Liver (tissue), 9 donors: Measurements from ENCODE around the gene TYW5. TPM values are rescaled to one million over a fixed set of nuclear protein-coding genes. Genes with fewer than 3 reads are reported as not detected.

Experiments
- DNase-seq: peaks from one replicate; pipeline ENCODE4 v3.0.0-alpha.2; 2017; ENCODE audit warnings: low spot score
- H3K27ac ChIP-seq, 2 donors: one replicate each; pipeline ENCODE4 v1.7.0; 2013; ENCODE audit warnings: inconsistent platforms in 2 of 2, low read length in 2 of 2, control low read depth in 1 of 2, low read depth in 1 of 2, mild to moderate bottlenecking in 1 of 2
- H3K27me3 ChIP-seq, 4 donors: one replicate each; pipeline versions ENCODE4 v1.6.1 to v1.7.0; 2013; ENCODE audit warnings: low read length in 3 of 4, inconsistent platforms in 1 of 4, mild to moderate bottlenecking in 1 of 4, moderate library complexity in 1 of 4; ENCODE audit not compliant: control insufficient read depth in 4 of 4, insufficient read depth in 4 of 4
- H3K36me3 ChIP-seq, 4 donors: one replicate each; pipeline versions ENCODE4 v1.6.1 to v1.7.0; 2013; ENCODE audit warnings: low read length in 3 of 4, mild to moderate bottlenecking in 3 of 4, low read depth in 1 of 4, moderate library complexity in 1 of 4; ENCODE audit not compliant: control insufficient read depth in 4 of 4, insufficient read depth in 3 of 4
- H3K4me1 ChIP-seq, 4 donors: one replicate each; pipeline versions ENCODE4 v1.6.1 to v1.7.0; 2013; ENCODE audit warnings: low read length in 3 of 4, mild to moderate bottlenecking in 3 of 4, moderate library complexity in 1 of 4; ENCODE audit not compliant: control insufficient read depth in 4 of 4, insufficient read depth in 4 of 4
- H3K4me3 ChIP-seq, 3 donors: one replicate each; pipeline versions ENCODE4 v1.6.1 to v1.7.0; 2013; ENCODE audit warnings: low read length in 3 of 3, control low read depth in 1 of 3, low read depth in 1 of 3, mild to moderate bottlenecking in 1 of 3
- H3K9ac ChIP-seq, 2 donors: one replicate each; pipeline ENCODE4 v1.7.0; 2013; ENCODE audit warnings: low read length in 2 of 2, mild to moderate bottlenecking in 2 of 2, moderate library complexity in 2 of 2, control low read depth in 1 of 2, low read depth in 1 of 2
- H3K9me3 ChIP-seq, 4 donors: one replicate each; pipeline versions ENCODE4 v1.6.1 to v1.7.0; 2013; ENCODE audit warnings: low read length in 3 of 4; ENCODE audit not compliant: control insufficient read depth in 4 of 4
- EGR1 ChIP-seq, 2 donors: IDR thresholded peaks; 2 replicates each; pipeline ENCODE4 v1.6.1; 2016 to 2018; ENCODE audit warnings: antibody characterized with exemption in 2 of 2, low read depth in 2 of 2
- FOXA1 ChIP-seq: IDR thresholded peaks from 2 replicates; pipeline ENCODE4 v1.6.1; 2016; ENCODE audit warnings: antibody characterized with exemption
- FOXA2 ChIP-seq: IDR thresholded peaks from 2 replicates; pipeline ENCODE4 v1.6.1; 2016; ENCODE audit warnings: antibody characterized with exemption
- GABPA ChIP-seq, 2 donors: IDR thresholded peaks in 1 of 2; conservative IDR thresholded peaks in 1 of 2; 2 replicates each; pipeline ENCODE4 v1.6.1; 2016; ENCODE audit warnings: antibody characterized with exemption in 2 of 2, mild to moderate bottlenecking in 1 of 2, moderate library complexity in 1 of 2
- HNF4A ChIP-seq, 2 donors: conservative IDR thresholded peaks; 2 replicates each; pipeline ENCODE4 v1.6.1; 2016; ENCODE audit warnings: antibody characterized with exemption in 2 of 2, mild to moderate bottlenecking in 2 of 2
- JUND ChIP-seq, 2 donors: IDR thresholded peaks; 2 replicates each; pipeline ENCODE4 v1.6.1; 2016; ENCODE audit warnings: antibody characterized with exemption in 2 of 2
- RAD21 ChIP-seq, 2 donors: IDR thresholded peaks; 2 replicates each; pipeline ENCODE4 v1.6.1; 2016; ENCODE audit warnings: antibody characterized with exemption in 2 of 2, mild to moderate bottlenecking in 2 of 2
- RXRA ChIP-seq, 2 donors: IDR thresholded peaks; 2 replicates each; pipeline ENCODE4 v1.6.1; 2017 to 2018; ENCODE audit warnings: antibody characterized with exemption in 2 of 2, mild to moderate bottlenecking in 1 of 2
- SP1 ChIP-seq: IDR thresholded peaks from 2 replicates; pipeline ENCODE4 v1.6.1; 2018; ENCODE audit warnings: antibody characterized with exemption, mild to moderate bottlenecking
- TAF1 ChIP-seq: conservative IDR thresholded peaks from 2 replicates; pipeline ENCODE4 v1.6.1; 2016; ENCODE audit warnings: antibody characterized with exemption, mild to moderate bottlenecking
- YY1 ChIP-seq: IDR thresholded peaks from 2 replicates; pipeline ENCODE4 v1.6.1; 2016; ENCODE audit warnings: antibody characterized with exemption, mild to moderate bottlenecking
- ZBTB33 ChIP-seq: IDR thresholded peaks from 2 replicates; pipeline ENCODE4 v1.6.1; 2016; ENCODE audit warnings: antibody characterized with exemption
- WGBS: extraction: QIAGEN DNeasy Blood & Tissue Kit; methylation state at CpG from one replicate; pipeline ENCODE4 v1.1.7; 2013; 5-methylcytosine and 5-hydroxymethylcytosine counted together
- polyA plus RNA-seq, 2 donors: library from polyadenylated mRNA; stranded (reverse) in 1 of 2; unstranded in 1 of 2; fragments of 200-250 nt in 1 of 2; fragments of >200 nt in 1 of 2; fragmentation: Nextera tagmentation in 1 of 2; extraction: Ambion mirVana in 1 of 2; gene quantifications; one replicate each; pipeline versions ENCODE4 v1.2.1 to v1.2.3, GENCODE V29; 2013 to 2015
- total RNA-seq, 2 donors: library from RNA; depleted of rRNA; stranded (reverse); fragments of >200 nt; gene quantifications; one replicate each; pipeline ENCODE4 v1.2.3, GENCODE V29; 2014
- TF ChIP-seq, protein P1 (sequence below): fragments of 150-350 bp; IDR thresholded peaks from 2 replicates; pipeline ENCODE4 v1.5.1; 2017; ENCODE audit warnings: improper control_type of control experiment, low read depth, low read length; ENCODE audit not compliant: missing input control
- TF ChIP-seq, protein P2 (sequence below): IDR thresholded peaks from 2 replicates; pipeline ENCODE4 v1.6.1; 2016; ENCODE audit warnings: antibody characterized with exemption
- TF ChIP-seq, protein P3 (sequence below): IDR thresholded peaks from 2 replicates; pipeline ENCODE4 v1.6.1; 2016; ENCODE audit warnings: antibody characterized with exemption
- TF ChIP-seq, protein P4 (sequence below): IDR thresholded peaks from 2 replicates; pipeline ENCODE4 v1.6.1; 2016; ENCODE audit warnings: antibody characterized with exemption, mild to moderate bottlenecking
- donor health status: healthy.
- donor health status: healthy.
- donor health status: healthy.
- donor health status: healthy.
- donor health status: healthy.

The TYW5 gene
- total and polyA plus RNA-seq, 4 donors, result 2.0 to 6.8 (median 4.9) TPM

DNA sequence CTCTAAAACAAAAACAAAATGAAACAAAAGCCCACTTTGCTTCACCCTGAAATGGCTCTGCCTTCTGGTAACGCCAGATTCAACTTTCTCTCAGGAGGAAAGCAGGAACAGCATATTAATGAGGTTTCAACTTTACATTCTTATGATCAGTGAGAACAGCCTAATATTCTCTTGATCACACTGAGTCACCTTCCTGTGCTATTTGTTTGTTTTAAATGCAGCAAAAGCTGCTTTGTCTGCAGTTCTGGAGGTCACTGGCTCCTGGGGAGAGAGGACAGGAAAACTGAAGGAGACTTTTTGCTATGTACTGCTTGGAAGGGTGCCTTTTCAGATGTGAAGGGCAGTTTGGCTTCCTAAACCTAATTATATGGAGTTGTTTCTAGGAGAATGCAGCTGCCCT is 48.2 kb upstream of the TYW5 start (continued):
- TF ChIP-seq, protein P1, sequence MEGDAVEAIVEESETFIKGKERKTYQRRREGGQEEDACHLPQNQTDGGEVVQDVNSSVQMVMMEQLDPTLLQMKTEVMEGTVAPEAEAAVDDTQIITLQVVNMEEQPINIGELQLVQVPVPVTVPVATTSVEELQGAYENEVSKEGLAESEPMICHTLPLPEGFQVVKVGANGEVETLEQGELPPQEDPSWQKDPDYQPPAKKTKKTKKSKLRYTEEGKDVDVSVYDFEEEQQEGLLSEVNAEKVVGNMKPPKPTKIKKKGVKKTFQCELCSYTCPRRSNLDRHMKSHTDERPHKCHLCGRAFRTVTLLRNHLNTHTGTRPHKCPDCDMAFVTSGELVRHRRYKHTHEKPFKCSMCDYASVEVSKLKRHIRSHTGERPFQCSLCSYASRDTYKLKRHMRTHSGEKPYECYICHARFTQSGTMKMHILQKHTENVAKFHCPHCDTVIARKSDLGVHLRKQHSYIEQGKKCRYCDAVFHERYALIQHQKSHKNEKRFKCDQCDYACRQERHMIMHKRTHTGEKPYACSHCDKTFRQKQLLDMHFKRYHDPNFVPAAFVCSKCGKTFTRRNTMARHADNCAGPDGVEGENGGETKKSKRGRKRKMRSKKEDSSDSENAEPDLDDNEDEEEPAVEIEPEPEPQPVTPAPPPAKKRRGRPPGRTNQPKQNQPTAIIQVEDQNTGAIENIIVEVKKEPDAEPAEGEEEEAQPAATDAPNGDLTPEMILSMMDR, result no peak
- no peak for TF ChIP-seq JUND (IDR thresholded peaks at IDR 0.05)
- TF ChIP-seq FOXA1, result no peak
- TF ChIP-seq RXRA (IDR thresholded peaks at IDR 0.05), result no peak
- TF ChIP-seq HNF4A (conservative IDR thresholded peaks at IDR 0.05), result no peak
- no peak for TF ChIP-seq YY1

DNA sequence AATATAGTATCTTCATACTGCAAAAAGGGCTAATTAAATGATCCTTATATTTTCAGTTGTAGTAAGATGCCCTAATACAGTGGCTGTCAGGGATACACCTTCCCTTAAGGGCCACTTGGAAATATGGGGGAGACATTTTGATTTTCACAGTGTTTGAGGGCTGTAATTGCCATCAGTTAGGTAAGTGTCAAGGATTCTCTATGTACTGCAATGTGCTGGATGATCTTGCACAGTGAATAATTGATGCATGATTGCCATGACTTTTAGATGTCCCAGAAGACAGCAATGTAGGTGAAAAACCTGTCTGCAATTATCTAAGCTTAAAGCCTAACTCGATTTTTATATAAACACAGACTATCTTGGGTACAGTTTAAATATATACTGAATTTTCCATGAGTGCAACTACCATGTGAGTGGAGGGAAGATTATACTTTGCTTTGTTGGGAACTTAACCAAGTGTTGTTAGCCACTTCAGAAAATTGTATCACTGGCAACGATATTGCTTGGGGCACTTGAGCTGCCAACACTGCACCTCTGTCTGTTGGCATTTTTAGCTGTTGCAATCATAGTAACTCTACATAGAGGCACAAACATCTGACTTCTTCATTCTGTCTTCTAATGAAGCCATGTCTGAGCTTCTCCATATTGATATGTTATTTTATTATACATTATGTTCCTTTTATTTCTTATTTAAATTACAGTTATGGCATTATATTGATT is 45.3 kb upstream of the TYW5 start:
- Histone ChIP-seq H3K9ac (no peak overlapping the region), H3K27ac (no peak overlapping the region), H3K36me3 (no peaks in the 10 kb centered on the region), H3K9me3 (no peaks in the 10 kb centered on the region), H3K27me3 (no peaks in the 10 kb centered on the region), H3K4me1 (peaks cover 0 to 4% (median 0%) of the 10 kb centered on the region in 4 donors), H3K4me3 (no peak overlapping the region)
- WGBS, result 79% methylated on average over 2 of the region's 2 CpGs
- TF ChIP-seq FOXA2, result no peak
- no peak for TF ChIP-seq ZBTB33
- no peak for TF ChIP-seq GABPA (IDR thresholded peaks at IDR 0.05 in 1 of 2, conservative IDR thresholded peaks at IDR 0.05 in 1 of 2)
- no peak for TF ChIP-seq TAF1
- TF ChIP-seq RAD21 (IDR thresholded peaks at IDR 0.05), result no peak
- TF ChIP-seq, protein P2, sequence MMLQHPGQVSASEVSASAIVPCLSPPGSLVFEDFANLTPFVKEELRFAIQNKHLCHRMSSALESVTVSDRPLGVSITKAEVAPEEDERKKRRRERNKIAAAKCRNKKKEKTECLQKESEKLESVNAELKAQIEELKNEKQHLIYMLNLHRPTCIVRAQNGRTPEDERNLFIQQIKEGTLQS, result no peak
- TF ChIP-seq EGR1 (IDR thresholded peaks at IDR 0.05; ENCODE audit: low read depth in 2 of 2), result no peak
- no peak for TF ChIP-seq FOXA1
- TF ChIP-seq, protein P3, sequence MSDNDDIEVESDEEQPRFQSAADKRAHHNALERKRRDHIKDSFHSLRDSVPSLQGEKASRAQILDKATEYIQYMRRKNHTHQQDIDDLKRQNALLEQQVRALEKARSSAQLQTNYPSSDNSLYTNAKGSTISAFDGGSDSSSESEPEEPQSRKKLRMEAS, result no peak
- no peak for TF ChIP-seq SP1
- DNase-seq, result no peak

DNA sequence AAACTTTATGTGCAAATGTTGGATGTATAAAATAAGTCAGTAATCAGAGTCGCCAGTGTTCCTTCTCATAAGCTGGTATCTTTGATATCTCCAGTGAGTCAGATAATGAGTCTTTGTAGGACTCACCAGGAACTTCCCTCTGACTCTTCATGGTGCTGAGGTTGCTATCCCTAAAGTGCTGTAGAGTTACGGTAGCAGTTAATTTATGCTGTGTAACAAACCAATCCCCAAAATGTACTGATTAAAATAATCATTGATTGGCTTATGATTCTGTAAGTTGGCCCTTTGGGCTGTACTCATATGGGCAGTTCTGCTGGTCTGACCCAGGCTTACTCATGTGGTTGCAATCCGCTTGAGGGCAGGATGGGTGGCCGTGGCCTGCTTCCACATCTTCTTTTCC is 43.9 kb upstream of the TYW5 start:
- TF ChIP-seq, protein P4, sequence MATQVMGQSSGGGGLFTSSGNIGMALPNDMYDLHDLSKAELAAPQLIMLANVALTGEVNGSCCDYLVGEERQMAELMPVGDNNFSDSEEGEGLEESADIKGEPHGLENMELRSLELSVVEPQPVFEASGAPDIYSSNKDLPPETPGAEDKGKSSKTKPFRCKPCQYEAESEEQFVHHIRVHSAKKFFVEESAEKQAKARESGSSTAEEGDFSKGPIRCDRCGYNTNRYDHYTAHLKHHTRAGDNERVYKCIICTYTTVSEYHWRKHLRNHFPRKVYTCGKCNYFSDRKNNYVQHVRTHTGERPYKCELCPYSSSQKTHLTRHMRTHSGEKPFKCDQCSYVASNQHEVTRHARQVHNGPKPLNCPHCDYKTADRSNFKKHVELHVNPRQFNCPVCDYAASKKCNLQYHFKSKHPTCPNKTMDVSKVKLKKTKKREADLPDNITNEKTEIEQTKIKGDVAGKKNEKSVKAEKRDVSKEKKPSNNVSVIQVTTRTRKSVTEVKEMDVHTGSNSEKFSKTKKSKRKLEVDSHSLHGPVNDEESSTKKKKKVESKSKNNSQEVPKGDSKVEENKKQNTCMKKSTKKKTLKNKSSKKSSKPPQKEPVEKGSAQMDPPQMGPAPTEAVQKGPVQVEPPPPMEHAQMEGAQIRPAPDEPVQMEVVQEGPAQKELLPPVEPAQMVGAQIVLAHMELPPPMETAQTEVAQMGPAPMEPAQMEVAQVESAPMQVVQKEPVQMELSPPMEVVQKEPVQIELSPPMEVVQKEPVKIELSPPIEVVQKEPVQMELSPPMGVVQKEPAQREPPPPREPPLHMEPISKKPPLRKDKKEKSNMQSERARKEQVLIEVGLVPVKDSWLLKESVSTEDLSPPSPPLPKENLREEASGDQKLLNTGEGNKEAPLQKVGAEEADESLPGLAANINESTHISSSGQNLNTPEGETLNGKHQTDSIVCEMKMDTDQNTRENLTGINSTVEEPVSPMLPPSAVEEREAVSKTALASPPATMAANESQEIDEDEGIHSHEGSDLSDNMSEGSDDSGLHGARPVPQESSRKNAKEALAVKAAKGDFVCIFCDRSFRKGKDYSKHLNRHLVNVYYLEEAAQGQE, result no peak
- Histone ChIP-seq H3K9me3 (no peaks in the 10 kb centered on the region), H3K36me3 (no peaks in the 10 kb centered on the region), H3K27ac (no peak overlapping the region), H3K4me1 (peaks cover 0 to 4% (median 0%) of the 10 kb centered on the region in 4 donors), H3K4me3 (no peak overlapping the region), H3K27me3 (no peaks in the 10 kb centered on the region), H3K9ac (no peak overlapping the region)
- no peak for DNase-seq
- 98% methylated on average over 4 of the region's 4 CpGs for WGBS
